Upper lobe of left lung (tissue), 6 donors: ENCODE results near the gene CNTRL. TPM values are rescaled to one million over a fixed set of nuclear protein-coding genes. Genes with fewer than 3 reads are reported as not detected.

Experiments
- ATAC-seq, 2 donors: fragments of 200-7000 bp; cut with Tn5 transposase; one replicate each; pipeline ENCODE4 v1.9.1; 2022; ENCODE audit warnings: mild to moderate bottlenecking in 2 of 2, moderate library complexity in 2 of 2; ENCODE audit not compliant: low FRiP score in 2 of 2
- DNase-seq, 2 donors: peaks; one replicate each; pipeline ENCODE4 v3.0.0-alpha.2; 2019 to 2020
- H3K27ac ChIP-seq, 4 donors: fragments of 200-600 bp; sonication (generic); one replicate each; pipeline ENCODE4 v1.5.1; 2016 to 2019
- H3K27me3 ChIP-seq, 4 donors: fragments of 200-600 bp; sonication (generic); one replicate each; pipeline ENCODE4 v1.5.1; 2017 to 2019
- H3K36me3 ChIP-seq, 4 donors: fragments of 200-600 bp; sonication (generic); one replicate each; pipeline ENCODE4 v1.5.1; 2016 to 2019
- H3K4me1 ChIP-seq, 4 donors: fragments of 200-600 bp; sonication (generic); one replicate each; pipeline ENCODE4 v1.5.1; 2018 to 2019
- H3K4me3 ChIP-seq, 4 donors: fragments of 200-600 bp; sonication (generic); one replicate each; pipeline ENCODE4 v1.5.1; 2017 to 2019; ENCODE audit warnings: mild to moderate bottlenecking in 2 of 4, moderate library complexity in 1 of 4
- H3K9me3 ChIP-seq, 4 donors: fragments of 200-600 bp; sonication (generic); one replicate each; pipeline ENCODE4 v1.5.1; 2018 to 2019
- EP300 ChIP-seq, 4 donors: sonication (generic); formaldehyde crosslinking; IDR thresholded peaks; one replicate each; pipeline ENCODE4 v1.5.1; 2017; ENCODE audit warnings: antibody characterized with exemption in 4 of 4, control low read depth in 2 of 4
- POLR2A ChIP-seq, 4 donors: fragments of 450-650 bp; IDR thresholded peaks; one replicate each; pipeline ENCODE4 v1.5.1; 2016 to 2017; ENCODE audit warnings: antibody characterized with exemption in 4 of 4, mild to moderate bottlenecking in 2 of 4
- POLR2AphosphoS5 ChIP-seq, 2 donors: sonication (generic); formaldehyde crosslinking; IDR thresholded peaks; one replicate each; pipeline ENCODE4 v1.5.1; 2017; ENCODE audit warnings: antibody characterized with exemption in 2 of 2
- WGBS, 2 donors: methylation state at CpG; one replicate each; pipeline ENCODE4 v1.1.5; 2017 to 2018; 5-methylcytosine and 5-hydroxymethylcytosine counted together
- total RNA-seq, 6 donors: library from RNA; depleted of rRNA in 4 of 6; stranded (reverse); fragments of >200 nt in 4 of 6; gene quantifications; one replicate each; pipeline versions ENCODE4 v1.1.0 to v1.2.1, GENCODE V29; 2016 to 2021
- TF ChIP-seq, protein P1 (sequence below), 6 experiments: fragments of 450-650 bp in 4 of 6; fragments of 200-600 bp in 2 of 6; sonication (generic) in 2 of 6; IDR thresholded peaks; one replicate each; pipeline ENCODE4 v1.5.1; 2016 to 2019; ENCODE audit warnings: antibody characterized with exemption in 6 of 6
- donor health status: DM: no; HTN: no; CAD: no; lungs with moderate emphysema.
- donor health status: DM: no; HTN: yes; CAD: no; lungs with severe emphysema.

CNTRL gene
- total RNA-seq, 6 donors from 2014 or later, result 16.1 to 52.4 (median 20.4) TPM

DNA sequence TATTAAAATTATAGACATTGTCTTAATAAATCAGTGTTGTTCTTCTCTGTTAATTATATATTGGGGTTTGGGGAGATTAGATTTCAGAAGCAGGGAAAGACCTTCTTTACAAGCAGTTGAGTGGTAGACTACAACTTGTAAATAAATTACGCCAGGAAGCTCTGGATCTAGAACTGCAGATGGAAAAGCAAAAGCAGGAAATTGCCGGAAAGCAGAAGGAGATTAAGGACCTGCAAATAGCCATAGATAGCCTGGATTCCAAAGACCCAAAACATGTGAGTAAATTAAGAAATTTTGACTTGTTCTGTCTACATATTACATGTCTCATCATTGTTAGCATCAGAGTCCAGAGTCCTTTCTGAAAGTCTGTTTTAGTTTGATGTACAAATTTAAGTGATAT, 43.5 kb downstream of the CNTRL start:
- WGBS, 2 donors, result 74 to 78% methylated on average over 2 of the region's 2 CpGs
- no peaks in the 10 kb centered on the region for H3K9me3 ChIP-seq
- TF ChIP-seq, protein P1, sequence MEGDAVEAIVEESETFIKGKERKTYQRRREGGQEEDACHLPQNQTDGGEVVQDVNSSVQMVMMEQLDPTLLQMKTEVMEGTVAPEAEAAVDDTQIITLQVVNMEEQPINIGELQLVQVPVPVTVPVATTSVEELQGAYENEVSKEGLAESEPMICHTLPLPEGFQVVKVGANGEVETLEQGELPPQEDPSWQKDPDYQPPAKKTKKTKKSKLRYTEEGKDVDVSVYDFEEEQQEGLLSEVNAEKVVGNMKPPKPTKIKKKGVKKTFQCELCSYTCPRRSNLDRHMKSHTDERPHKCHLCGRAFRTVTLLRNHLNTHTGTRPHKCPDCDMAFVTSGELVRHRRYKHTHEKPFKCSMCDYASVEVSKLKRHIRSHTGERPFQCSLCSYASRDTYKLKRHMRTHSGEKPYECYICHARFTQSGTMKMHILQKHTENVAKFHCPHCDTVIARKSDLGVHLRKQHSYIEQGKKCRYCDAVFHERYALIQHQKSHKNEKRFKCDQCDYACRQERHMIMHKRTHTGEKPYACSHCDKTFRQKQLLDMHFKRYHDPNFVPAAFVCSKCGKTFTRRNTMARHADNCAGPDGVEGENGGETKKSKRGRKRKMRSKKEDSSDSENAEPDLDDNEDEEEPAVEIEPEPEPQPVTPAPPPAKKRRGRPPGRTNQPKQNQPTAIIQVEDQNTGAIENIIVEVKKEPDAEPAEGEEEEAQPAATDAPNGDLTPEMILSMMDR (IDR thresholded peaks at IDR 0.05), result no peak
- TF ChIP-seq POLR2AphosphoS5 (IDR thresholded peaks at IDR 0.05), result no peak

DNA sequence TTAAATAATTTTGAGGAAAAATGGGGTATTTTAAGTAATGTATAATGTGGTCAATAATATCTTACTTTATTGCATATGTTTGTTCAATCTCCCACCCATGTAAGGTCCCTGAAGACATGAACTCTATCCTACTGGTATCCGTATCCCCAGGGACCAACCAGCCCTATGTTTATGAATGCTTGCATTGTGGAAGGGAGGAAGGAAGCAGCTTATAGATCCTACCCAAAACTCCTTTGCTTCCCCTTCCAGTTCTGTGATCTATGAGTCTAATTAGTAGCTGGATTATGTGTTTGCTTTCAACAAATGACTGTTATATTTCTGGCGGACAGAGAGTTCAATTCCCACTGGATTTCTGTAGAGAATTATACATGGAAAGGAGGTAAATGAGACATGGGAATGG, 45.6 kb downstream of the CNTRL start:
- H3K4me3 ChIP-seq, result no peak overlapping the region
- no peak for TF ChIP-seq EP300 (IDR thresholded peaks at IDR 0.05)
- TF ChIP-seq, protein P1 (IDR thresholded peaks at IDR 0.05), result no peak
- no peak for TF ChIP-seq POLR2AphosphoS5 (IDR thresholded peaks at IDR 0.05)
- no peak for TF ChIP-seq POLR2A (IDR thresholded peaks at IDR 0.05)
- H3K27ac ChIP-seq, result no peak overlapping the region
- no peaks in the 10 kb centered on the region for H3K27me3 ChIP-seq
- peaks cover 7 to 15% (median 10%) of the 10 kb centered on the region in 4 donors for H3K4me1 ChIP-seq
- no peaks in the 10 kb centered on the region for H3K9me3 ChIP-seq
- DNase-seq, result no peak
- WGBS, 2 donors, result 82 to 90% methylated on average over 2 of the region's 2 CpGs
- peaks cover 0 to 10% (median under 1%) of the 10 kb centered on the region in 4 donors for H3K36me3 ChIP-seq
- no peak for ATAC-seq

More for the DNA sequence above, 43.5 kb downstream of the CNTRL start:
- Histone ChIP-seq H3K27me3 (no peaks in the 10 kb centered on the region), H3K4me3 (no peak overlapping the region), H3K36me3 (peaks cover 0 to 3% (median 0%) of the 10 kb centered on the region in 4 donors), H3K27ac (no peak overlapping the region), H3K4me1 (peaks cover 7 to 15% (median 10%) of the 10 kb centered on the region in 4 donors)
- no peak for DNase-seq
- ATAC-seq, result no peak

DNA sequence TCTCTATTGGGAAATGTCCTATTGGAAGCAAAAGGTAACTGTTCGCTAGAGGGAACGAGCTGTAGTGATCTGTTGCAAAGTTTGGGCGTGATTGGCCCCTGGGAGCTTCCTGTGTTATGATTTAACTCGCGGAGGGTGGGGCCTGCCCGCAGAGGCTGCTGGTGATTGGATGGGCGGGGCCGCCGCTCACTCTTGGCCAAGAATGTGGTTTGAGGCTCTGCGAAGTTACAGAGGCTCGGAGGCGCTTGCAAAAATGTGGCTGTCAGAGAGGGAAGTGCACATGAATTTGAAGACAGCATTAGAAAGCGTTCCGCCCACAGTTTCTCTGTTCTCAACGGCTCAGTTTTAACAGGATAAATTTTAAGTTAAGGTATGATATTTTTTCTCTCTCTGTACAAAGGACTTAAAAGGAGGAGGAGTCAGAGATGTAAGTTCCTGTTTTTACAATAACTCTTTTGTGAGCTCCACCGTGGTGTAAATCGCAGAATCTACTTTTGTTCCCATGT, 46.9 kb downstream of the CNTRL start:
- H3K27me3 ChIP-seq, result no peaks in the 10 kb centered on the region
- peak; percentile 97 to 99 for DNase-seq
- peak overlapping the region; percentile 34 to 50 (median 44) for H3K4me3 ChIP-seq
- peaks cover 0 to 14% (median 2%) of the 10 kb centered on the region in 4 donors for H3K36me3 ChIP-seq
- 0 to 1% methylated on average over 17 of the region's 17 CpGs for WGBS, 2 donors
- peak; percentile 100 for ATAC-seq
- H3K27ac ChIP-seq, result peak overlapping the region; percentile 29 to 76 (median 54)
- no peaks in the 10 kb centered on the region for H3K9me3 ChIP-seq
- TF ChIP-seq POLR2A (IDR thresholded peaks at IDR 0.05), result peak in 2 of 4 donors; percentile 51 to 65
- TF ChIP-seq EP300 (IDR thresholded peaks at IDR 0.05), result no peak
- TF ChIP-seq POLR2AphosphoS5 (IDR thresholded peaks at IDR 0.05), result peak; percentile 55 to 89
- TF ChIP-seq, protein P1 (IDR thresholded peaks at IDR 0.05), result peak; percentile 27 to 62 (median 50)
- peaks cover 7 to 15% (median 10%) of the 10 kb centered on the region in 4 donors for H3K4me1 ChIP-seq

DNA sequence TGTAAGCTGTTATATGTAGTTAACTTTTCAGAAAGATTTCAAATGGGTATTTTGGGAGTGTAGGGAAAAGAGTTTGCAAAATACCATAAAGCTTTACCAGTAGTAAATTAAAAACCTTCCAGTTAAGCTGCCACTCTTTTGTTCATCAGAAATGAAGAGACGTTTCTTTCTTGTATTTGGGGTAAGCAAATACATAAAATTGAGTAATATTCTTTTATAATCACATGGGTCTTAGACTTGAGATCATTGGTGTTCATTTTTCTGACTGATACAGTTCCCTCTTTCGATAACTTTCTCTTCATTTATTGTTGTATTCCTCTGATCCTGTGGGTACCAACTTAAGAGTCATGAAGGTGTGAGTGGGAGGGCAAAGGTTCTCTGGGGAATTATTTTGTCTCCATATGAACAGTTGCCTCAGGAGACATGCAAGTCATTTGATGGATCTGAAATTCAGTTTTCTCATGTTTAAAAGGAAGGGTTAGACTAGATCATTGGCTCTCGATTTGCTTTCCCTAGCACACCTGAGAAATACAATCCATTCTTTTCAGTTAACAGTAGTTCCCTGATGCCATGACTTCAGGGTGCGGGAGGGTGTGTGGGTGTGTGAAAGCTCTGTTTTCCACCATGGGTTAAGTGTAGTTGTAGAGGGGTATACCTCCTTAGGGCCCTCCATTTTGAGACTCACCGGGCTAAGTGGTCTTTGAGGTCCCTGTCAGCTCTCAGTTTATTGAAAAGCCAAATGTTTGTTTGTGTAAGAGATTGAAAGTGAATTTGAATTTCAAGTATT, 47.7 kb downstream of the CNTRL start:
- peak overlapping the region in 3 of 4 donors; percentile 38 to 76 (median 54) for H3K27ac ChIP-seq
- WGBS, 2 donors, result 30 to 39% methylated on average over 5 of the region's 5 CpGs
- TF ChIP-seq POLR2AphosphoS5 (IDR thresholded peaks at IDR 0.05), result no peak
- no peaks in the 10 kb centered on the region for H3K27me3 ChIP-seq
- DNase-seq (no peak), ATAC-seq (no peak)
- H3K4me3 ChIP-seq, result peak overlapping the region in 3 of 4 donors; percentile 34 to 45 (median 44)
- peaks cover 0 to 22% (median 2%) of the 10 kb centered on the region in 4 donors for H3K36me3 ChIP-seq
- no peaks in the 10 kb centered on the region for H3K9me3 ChIP-seq
- H3K4me1 ChIP-seq, result peaks cover 7 to 15% (median 10%) of the 10 kb centered on the region in 4 donors

DNA sequence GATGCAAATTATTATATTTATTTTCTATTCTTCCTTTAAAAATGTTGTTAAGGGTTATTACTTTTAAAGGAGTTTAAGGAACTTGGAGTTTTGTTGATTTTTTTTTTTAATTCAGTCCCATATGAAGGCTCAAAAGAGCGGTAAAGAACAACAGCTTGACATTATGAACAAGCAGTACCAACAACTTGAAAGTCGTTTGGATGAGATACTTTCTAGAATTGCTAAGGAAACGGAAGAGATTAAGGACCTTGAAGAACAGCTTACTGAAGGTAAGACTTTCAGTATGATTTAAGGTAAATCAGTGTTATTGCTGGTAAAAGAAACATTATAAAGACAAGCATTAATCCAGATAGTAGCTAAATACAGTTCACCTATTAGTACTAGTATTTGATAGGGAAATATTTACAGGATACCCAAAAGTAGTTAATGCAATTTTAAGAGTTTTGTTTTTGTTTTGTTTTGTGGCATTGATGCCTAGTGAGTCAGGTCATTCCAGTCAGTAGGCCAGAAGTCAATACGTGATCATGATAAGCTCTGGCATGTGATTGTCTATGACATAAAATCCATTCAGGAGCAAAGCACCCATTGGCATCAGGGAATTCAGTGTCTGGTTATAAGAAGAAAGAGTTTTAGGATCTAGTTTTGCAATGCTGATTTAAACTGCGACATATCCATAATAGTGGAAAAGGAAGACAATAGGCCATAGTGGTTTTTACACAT, 49.2 kb downstream of the CNTRL start:
- H3K27me3 ChIP-seq, result no peaks in the 10 kb centered on the region
- peaks cover 0 to 24% (median 2%) of the 10 kb centered on the region in 4 donors for H3K36me3 ChIP-seq
- WGBS, 2 donors, result 84 to 85% methylated on average over 5 of the region's 5 CpGs
- TF ChIP-seq, protein P1 (IDR thresholded peaks at IDR 0.05), result no peak
- TF ChIP-seq POLR2A (IDR thresholded peaks at IDR 0.05), result no peak
- H3K27ac ChIP-seq, result no peak overlapping the region
- ATAC-seq (no peak), DNase-seq (no peak)
- peaks cover 7 to 15% (median 10%) of the 10 kb centered on the region in 4 donors for H3K4me1 ChIP-seq
- no peaks in the 10 kb centered on the region for H3K9me3 ChIP-seq
- no peak overlapping the region for H3K4me3 ChIP-seq
